ENCODE data around the gene MTR. TPM values are rescaled to one million over a fixed set of nuclear protein-coding genes. Genes with fewer than 3 reads are reported as not detected.

The MTR gene
- total and polyA plus RNA-seq, 4 donors: 2.5 to 19.0 (median 8.6) TPM

- Histone ChIP-seq H3K9ac (ENCODE audit: low read depth in 1 of 2, low read length in 2 of 2) (no peak overlapping the region), H3K4me3 (ENCODE audit: low read depth in 1 of 3, low read length in 3 of 3) (no peak overlapping the region), H3K4me1 (ENCODE audit: control insufficient read depth in 4 of 4, insufficient read depth in 4 of 4, low read length in 3 of 4) (no peaks in the 10 kb centered on the region), H3K27ac (ENCODE audit: low read depth in 1 of 2, low read length in 2 of 2) (no peak overlapping the region), H3K36me3 (ENCODE audit: control insufficient read depth in 4 of 4, insufficient read depth in 3 of 4, low read depth in 1 of 4, low read length in 3 of 4) (no peaks in the 10 kb centered on the region), H3K9me3 (ENCODE audit: control insufficient read depth in 4 of 4, low read length in 3 of 4) (peaks cover 0 to 2% (median 0%) of the 10 kb centered on the region in 4 donors), H3K27me3 (ENCODE audit: control insufficient read depth in 4 of 4, insufficient read depth in 4 of 4, low read length in 3 of 4) (no peaks in the 10 kb centered on the region)
- TF ChIP-seq HNF4G (IDR thresholded peaks at IDR 0.05): no peak
- no peak for TF ChIP-seq JUND (IDR thresholded peaks at IDR 0.05)
- no peak for TF ChIP-seq EGR1 (IDR thresholded peaks at IDR 0.05; ENCODE audit: low read depth in 2 of 2)
- WGBS: 60% methylated on average over 6 of the region's 6 CpGs
- DNase-seq (ENCODE audit: low spot score): no peak
Measured at GRCh38 chr1:236948996-236949395, 153.9 kb downstream of the MTR start.

- Histone ChIP-seq H3K36me3 (ENCODE audit: control insufficient read depth in 4 of 4, insufficient read depth in 3 of 4, low read depth in 1 of 4, low read length in 3 of 4) (no peaks in the 10 kb centered on the region), H3K27ac (ENCODE audit: low read depth in 1 of 2, low read length in 2 of 2) (no peak overlapping the region), H3K9ac (ENCODE audit: low read depth in 1 of 2, low read length in 2 of 2) (no peak overlapping the region), H3K27me3 (ENCODE audit: control insufficient read depth in 4 of 4, insufficient read depth in 4 of 4, low read length in 3 of 4) (no peaks in the 10 kb centered on the region), H3K4me3 (ENCODE audit: low read depth in 1 of 3, low read length in 3 of 3) (no peak overlapping the region), H3K4me1 (ENCODE audit: control insufficient read depth in 4 of 4, insufficient read depth in 4 of 4, low read length in 3 of 4) (no peaks in the 10 kb centered on the region), H3K9me3 (ENCODE audit: control insufficient read depth in 4 of 4, low read length in 3 of 4) (peaks cover 0 to 4% (median 0%) of the 10 kb centered on the region in 4 donors)
- 83% methylated on average over 5 of the region's 5 CpGs for WGBS
- no peak for DNase-seq (ENCODE audit: low spot score)
- TF ChIP-seq HNF4G (IDR thresholded peaks at IDR 0.05) (no peak), YY1 (IDR thresholded peaks at IDR 0.05) (no peak), ATF3 (IDR thresholded peaks at IDR 0.05) (no peak), GABPA (IDR thresholded peaks at IDR 0.05 in 1 of 2, conservative IDR thresholded peaks at IDR 0.05 in 1 of 2) (no peak), FOXA1 (IDR thresholded peaks at IDR 0.05) (no peak), NR2F2 (IDR thresholded peaks at IDR 0.05) (no peak), TAF1 (conservative IDR thresholded peaks at IDR 0.05) (no peak), REST (IDR thresholded peaks at IDR 0.05) (no peak), JUND (IDR thresholded peaks at IDR 0.05) (no peak)
Measured at GRCh38 chr1:236950365-236950764, 155.3 kb downstream of the MTR start.

GRCh38 chr1:236951672-236952071 lies 156.6 kb downstream of the MTR start:
- Histone ChIP-seq H3K27ac (ENCODE audit: low read depth in 1 of 2, low read length in 2 of 2) (no peak overlapping the region), H3K36me3 (ENCODE audit: control insufficient read depth in 4 of 4, insufficient read depth in 3 of 4, low read depth in 1 of 4, low read length in 3 of 4) (no peaks in the 10 kb centered on the region), H3K4me3 (ENCODE audit: low read depth in 1 of 3, low read length in 3 of 3) (no peak overlapping the region), H3K4me1 (ENCODE audit: control insufficient read depth in 4 of 4, insufficient read depth in 4 of 4, low read length in 3 of 4) (no peaks in the 10 kb centered on the region), H3K9me3 (ENCODE audit: control insufficient read depth in 4 of 4, low read length in 3 of 4) (peaks cover 0 to 4% (median 0%) of the 10 kb centered on the region in 4 donors), H3K9ac (ENCODE audit: low read depth in 1 of 2, low read length in 2 of 2) (no peak overlapping the region), H3K27me3 (ENCODE audit: control insufficient read depth in 4 of 4, insufficient read depth in 4 of 4, low read length in 3 of 4) (no peaks in the 10 kb centered on the region)
- no peak for TF ChIP-seq YY1 (IDR thresholded peaks at IDR 0.05)
- no peak for TF ChIP-seq NR2F2 (IDR thresholded peaks at IDR 0.05)
- no peak for TF ChIP-seq CTCF (IDR thresholded peaks at IDR 0.05; ENCODE audit: low read depth, low read length, missing input control)
- TF ChIP-seq ATF3 (IDR thresholded peaks at IDR 0.05): no peak
- no peak for TF ChIP-seq SP1 (IDR thresholded peaks at IDR 0.05)
- WGBS: 50% methylated on average over 7 of the region's 7 CpGs
- DNase-seq (ENCODE audit: low spot score): no peak
